ENCODE results near the gene DDX41.

The DDX41 gene

DNA sequence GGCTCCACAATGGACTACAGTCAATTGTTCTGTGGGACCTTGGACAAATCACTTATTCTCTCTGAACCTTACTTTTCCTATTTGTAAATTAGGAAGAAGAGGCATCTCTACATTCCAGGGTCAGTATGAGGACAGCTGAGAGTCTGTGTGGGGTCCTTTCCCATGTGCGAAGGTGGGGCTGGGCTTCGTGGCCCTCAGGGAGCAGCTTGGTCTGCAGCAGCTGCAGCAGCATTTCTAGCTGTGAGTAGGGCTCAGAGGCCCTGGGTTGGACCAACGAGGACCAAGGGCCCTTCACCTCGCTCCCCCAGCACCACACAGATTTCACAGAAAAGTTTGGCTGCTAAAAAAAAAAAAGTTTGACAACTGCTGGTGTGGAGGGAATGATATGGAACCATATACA, 9.4 kb upstream of the DDX41 start:
- H4K20me1 ChIP-seq (ENCODE audit: insufficient read depth, low read length), result no peaks in the 10 kb centered on the region
- H3K27ac ChIP-seq (ENCODE audit: low read depth, low read length, poor library complexity, severe bottlenecking), result no peak overlapping the region
- no peaks in the 10 kb centered on the region for H3K4me1 ChIP-seq (ENCODE audit: insufficient read depth, low read length, severe bottlenecking)
- H3K9me2 ChIP-seq (ENCODE audit: low read depth, low read length), result no peaks in the 10 kb centered on the region
- no peak overlapping the region for H3K4me2 ChIP-seq (ENCODE audit: low read length)
- H3K4me3 ChIP-seq (ENCODE audit: low read depth, low read length, poor library complexity, severe bottlenecking), result no peak overlapping the region
- H3K9ac ChIP-seq (ENCODE audit: low read length), result no peak overlapping the region
- TF ChIP-seq, protein P1, sequence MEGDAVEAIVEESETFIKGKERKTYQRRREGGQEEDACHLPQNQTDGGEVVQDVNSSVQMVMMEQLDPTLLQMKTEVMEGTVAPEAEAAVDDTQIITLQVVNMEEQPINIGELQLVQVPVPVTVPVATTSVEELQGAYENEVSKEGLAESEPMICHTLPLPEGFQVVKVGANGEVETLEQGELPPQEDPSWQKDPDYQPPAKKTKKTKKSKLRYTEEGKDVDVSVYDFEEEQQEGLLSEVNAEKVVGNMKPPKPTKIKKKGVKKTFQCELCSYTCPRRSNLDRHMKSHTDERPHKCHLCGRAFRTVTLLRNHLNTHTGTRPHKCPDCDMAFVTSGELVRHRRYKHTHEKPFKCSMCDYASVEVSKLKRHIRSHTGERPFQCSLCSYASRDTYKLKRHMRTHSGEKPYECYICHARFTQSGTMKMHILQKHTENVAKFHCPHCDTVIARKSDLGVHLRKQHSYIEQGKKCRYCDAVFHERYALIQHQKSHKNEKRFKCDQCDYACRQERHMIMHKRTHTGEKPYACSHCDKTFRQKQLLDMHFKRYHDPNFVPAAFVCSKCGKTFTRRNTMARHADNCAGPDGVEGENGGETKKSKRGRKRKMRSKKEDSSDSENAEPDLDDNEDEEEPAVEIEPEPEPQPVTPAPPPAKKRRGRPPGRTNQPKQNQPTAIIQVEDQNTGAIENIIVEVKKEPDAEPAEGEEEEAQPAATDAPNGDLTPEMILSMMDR (IDR thresholded peaks at IDR 0.05; ENCODE audit: low read length), result no peak
- no peak for TF ChIP-seq EZH2 (IDR thresholded peaks at IDR 0.05; ENCODE audit: borderline replicate concordance, low read length)
- no peaks in the 10 kb centered on the region for H3K27me3 ChIP-seq (ENCODE audit: insufficient read depth, low read length)
- no peak overlapping the region for H2AFZ ChIP-seq (ENCODE audit: low read length)
- no peaks in the 10 kb centered on the region for H3K9me3 ChIP-seq (ENCODE audit: low read length)
- no peaks in the 10 kb centered on the region for H3F3A ChIP-seq (ENCODE audit: insufficient read depth, low read length)
- peaks cover 80% of the 10 kb centered on the region for H3K36me3 ChIP-seq (ENCODE audit: insufficient read depth, low read length)
- H3K79me2 ChIP-seq (ENCODE audit: insufficient read depth, low read length), result no peaks in the 10 kb centered on the region

DNA sequence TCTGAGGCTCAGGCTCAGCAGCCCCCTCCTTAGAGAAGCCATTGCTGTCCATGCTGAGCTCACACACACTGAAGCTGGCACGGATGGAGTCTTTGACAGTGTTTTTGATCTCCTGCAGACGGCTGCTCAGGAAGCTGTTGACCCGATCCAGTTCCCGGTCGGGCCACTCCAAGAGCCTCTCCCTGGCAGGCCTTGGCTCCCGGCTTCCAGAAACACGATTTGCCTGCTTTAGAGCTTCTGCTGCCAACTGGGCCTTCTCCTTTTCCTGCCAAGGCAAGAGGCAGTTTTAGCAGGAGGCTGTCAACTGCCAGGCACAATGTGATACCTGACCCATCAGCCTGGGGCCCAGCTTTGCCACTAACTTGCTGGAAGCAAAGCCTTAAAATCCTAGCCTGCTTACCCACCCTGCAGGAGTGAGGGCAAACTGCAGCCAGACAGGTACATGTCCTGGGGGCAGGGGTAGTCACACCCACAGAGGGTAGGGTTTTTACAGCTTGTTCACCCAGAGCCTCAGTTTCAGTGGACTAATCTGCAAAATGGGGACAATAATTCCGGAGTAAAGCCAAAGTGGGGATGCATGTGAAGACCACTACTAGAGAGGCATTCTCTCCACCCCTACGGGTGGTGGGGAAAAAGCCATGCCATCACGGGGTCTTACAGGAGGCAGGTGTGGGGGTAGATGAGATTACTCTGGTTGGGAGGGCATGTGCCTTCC, 8.3 kb upstream of the DDX41 start:
- Histone ChIP-seq H3K27me3 (ENCODE audit: insufficient read depth, low read length) (no peaks in the 10 kb centered on the region), H2AFZ (ENCODE audit: low read length) (no peak overlapping the region), H3K9me2 (ENCODE audit: low read depth, low read length) (no peaks in the 10 kb centered on the region), H3K4me3 (ENCODE audit: low read depth, low read length, poor library complexity, severe bottlenecking) (no peak overlapping the region), H3K9ac (ENCODE audit: low read length) (no peak overlapping the region), H3K9me3 (ENCODE audit: low read length) (no peaks in the 10 kb centered on the region), H4K20me1 (ENCODE audit: insufficient read depth, low read length) (no peaks in the 10 kb centered on the region), H3K36me3 (ENCODE audit: insufficient read depth, low read length) (peaks cover 80% of the 10 kb centered on the region), H3F3A (ENCODE audit: insufficient read depth, low read length) (no peaks in the 10 kb centered on the region), H3K79me2 (ENCODE audit: insufficient read depth, low read length) (no peaks in the 10 kb centered on the region), H3K4me2 (ENCODE audit: low read length) (no peak overlapping the region), H3K27ac (ENCODE audit: low read depth, low read length, poor library complexity, severe bottlenecking) (no peak overlapping the region), H3K4me1 (ENCODE audit: insufficient read depth, low read length, severe bottlenecking) (peaks cover under 1% of the 10 kb centered on the region)
- TF ChIP-seq, protein P1 (IDR thresholded peaks at IDR 0.05; ENCODE audit: low read length), result no peak
- no peak for TF ChIP-seq EZH2 (IDR thresholded peaks at IDR 0.05; ENCODE audit: borderline replicate concordance, low read length)

DNA sequence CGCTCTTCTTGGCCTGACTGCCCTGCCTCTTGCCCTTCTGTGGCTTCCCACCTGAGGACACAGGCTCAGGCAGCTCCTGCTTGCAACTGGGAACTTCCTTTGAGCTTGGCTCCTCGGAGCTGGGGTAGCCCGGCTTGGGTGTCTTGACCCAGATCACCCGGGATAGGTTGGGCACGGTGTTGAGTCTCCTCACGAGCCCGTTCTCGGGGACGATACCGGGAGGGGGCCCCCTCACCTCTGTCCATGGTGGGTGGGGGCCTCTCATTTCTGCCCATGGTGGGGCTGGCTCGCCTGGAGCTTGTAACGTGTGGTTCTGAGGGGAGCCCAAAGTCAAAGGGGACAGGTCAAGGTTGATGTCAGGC, 7.8 kb upstream of the DDX41 start:
- no peak overlapping the region for H2AFZ ChIP-seq (ENCODE audit: low read length)
- H3K4me2 ChIP-seq (ENCODE audit: low read length), result no peak overlapping the region
- H3K27ac ChIP-seq (ENCODE audit: low read depth, low read length, poor library complexity, severe bottlenecking), result no peak overlapping the region
- H3K27me3 ChIP-seq (ENCODE audit: insufficient read depth, low read length), result no peaks in the 10 kb centered on the region
- no peaks in the 10 kb centered on the region for H3K79me2 ChIP-seq (ENCODE audit: insufficient read depth, low read length)
- H3K4me1 ChIP-seq (ENCODE audit: insufficient read depth, low read length, severe bottlenecking), result peaks cover 7% of the 10 kb centered on the region
- no peaks in the 10 kb centered on the region for H4K20me1 ChIP-seq (ENCODE audit: insufficient read depth, low read length)
- no peak for TF ChIP-seq EZH2 (IDR thresholded peaks at IDR 0.05; ENCODE audit: borderline replicate concordance, low read length)
- TF ChIP-seq, protein P1 (IDR thresholded peaks at IDR 0.05; ENCODE audit: low read length), result no peak
- no peak overlapping the region for H3K4me3 ChIP-seq (ENCODE audit: low read depth, low read length, poor library complexity, severe bottlenecking)
- H3K9me3 ChIP-seq (ENCODE audit: low read length), result no peaks in the 10 kb centered on the region
- no peaks in the 10 kb centered on the region for H3K9me2 ChIP-seq (ENCODE audit: low read depth, low read length)
- H3F3A ChIP-seq (ENCODE audit: insufficient read depth, low read length), result no peaks in the 10 kb centered on the region
- H3K9ac ChIP-seq (ENCODE audit: low read length), result no peak overlapping the region
- peaks cover 78% of the 10 kb centered on the region for H3K36me3 ChIP-seq (ENCODE audit: insufficient read depth, low read length)

Measured in OCI-LY1 (cell line).